ENCODE measurements around the gene RGS10. TPM values are rescaled to one million over a fixed set of nuclear protein-coding genes. Genes with fewer than 3 reads are reported as not detected.

The RGS10 gene
- total RNA-seq, 4 donors from 2014 or later = 15.8 to 64.9 (median 30.9) TPM

DNA sequence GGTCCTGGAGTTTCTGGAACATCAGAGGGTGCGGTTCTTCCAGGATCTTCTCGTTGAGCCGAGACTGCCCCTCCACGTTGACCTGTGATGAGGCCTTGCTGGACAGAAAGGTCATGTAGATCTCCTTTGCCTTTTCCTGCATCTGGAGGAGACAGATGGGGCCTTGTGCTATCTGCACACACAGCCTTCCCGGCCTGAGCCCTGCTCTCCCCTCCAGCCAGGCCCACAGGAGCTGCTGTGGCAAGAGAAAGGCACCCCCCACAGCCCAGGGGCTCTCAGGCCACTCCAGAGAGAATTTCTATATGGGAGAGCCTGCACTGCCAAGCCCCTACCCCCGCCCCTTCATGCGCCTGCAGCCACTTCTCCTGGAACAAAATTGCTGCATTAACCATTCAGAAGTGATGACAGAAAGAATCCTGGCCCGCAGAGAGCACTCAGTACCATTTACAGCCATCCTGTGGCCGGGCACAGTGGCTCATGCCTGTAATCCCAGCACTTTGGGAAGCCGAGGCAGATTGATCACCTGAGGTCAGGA, 26.9 kb downstream of the RGS10 start:
- TF ChIP-seq CTCF (IDR thresholded peaks at IDR 0.05; ENCODE audit: low read depth) = no peak

DNA sequence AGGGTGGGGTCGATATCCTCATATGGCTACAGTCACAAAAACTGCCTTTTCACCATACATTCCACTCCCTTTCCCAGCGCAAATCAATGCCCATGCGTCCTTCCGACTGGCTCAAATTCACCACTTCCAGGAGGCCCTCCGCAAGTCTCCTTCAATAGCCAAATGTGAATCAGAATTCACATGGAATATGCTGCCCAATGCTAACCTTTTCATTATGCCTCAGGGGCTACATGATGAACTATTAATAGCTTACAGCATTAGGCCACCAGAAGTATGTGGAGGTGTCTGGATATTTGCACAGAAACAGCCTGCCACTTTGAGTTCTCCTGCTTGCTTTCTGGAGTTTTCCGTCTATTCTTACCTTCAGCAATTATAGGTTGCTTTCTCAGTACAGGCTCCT, 27.7 kb downstream of the RGS10 start:
- no peak for TF ChIP-seq CTCF (IDR thresholded peaks at IDR 0.05; ENCODE audit: low read depth)

GRCh38 chr10:119511828-119512515, 30.5 kb downstream of the RGS10 start:
- TF ChIP-seq CTCF (IDR thresholded peaks at IDR 0.05; ENCODE audit: low read depth) = no peak

DNA sequence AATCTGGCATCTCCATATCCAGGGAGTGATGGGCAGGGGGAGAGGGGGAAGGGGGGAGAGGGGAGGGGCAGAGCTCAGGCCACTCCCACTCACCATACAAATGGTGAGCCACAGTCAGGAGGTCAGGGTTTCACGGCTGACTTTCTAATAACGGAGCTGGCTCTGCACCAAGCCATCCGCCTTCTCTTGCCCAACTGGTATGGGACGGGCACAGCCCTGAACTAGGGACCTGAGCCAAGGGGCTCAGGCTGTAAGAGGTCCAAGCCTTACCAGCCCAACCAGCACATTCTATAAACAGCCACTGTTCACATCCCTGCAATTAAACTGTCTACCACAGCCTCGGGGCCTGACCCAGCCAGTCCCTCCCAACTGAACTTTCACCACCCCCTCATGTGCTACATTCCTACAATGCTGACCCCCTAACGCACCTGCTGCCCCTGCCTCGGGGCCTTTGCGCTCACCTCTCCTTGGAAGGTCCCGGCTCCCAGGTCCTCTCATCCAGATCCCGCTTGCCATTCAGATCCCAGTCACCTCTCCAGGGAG, 32.5 kb downstream of the RGS10 start:
- no peak for TF ChIP-seq CTCF (IDR thresholded peaks at IDR 0.05; ENCODE audit: low read depth)

- TF ChIP-seq CTCF (IDR thresholded peaks at IDR 0.05; ENCODE audit: low read depth) = no peak
Observed at GRCh38 chr10:119507115-119507514, 35.4 kb downstream of the RGS10 start.

GRCh38 chr10:119505588-119506315, 36.8 kb downstream of the RGS10 start:
- TF ChIP-seq CTCF (IDR thresholded peaks at IDR 0.05; ENCODE audit: low read depth) = no peak

DNA sequence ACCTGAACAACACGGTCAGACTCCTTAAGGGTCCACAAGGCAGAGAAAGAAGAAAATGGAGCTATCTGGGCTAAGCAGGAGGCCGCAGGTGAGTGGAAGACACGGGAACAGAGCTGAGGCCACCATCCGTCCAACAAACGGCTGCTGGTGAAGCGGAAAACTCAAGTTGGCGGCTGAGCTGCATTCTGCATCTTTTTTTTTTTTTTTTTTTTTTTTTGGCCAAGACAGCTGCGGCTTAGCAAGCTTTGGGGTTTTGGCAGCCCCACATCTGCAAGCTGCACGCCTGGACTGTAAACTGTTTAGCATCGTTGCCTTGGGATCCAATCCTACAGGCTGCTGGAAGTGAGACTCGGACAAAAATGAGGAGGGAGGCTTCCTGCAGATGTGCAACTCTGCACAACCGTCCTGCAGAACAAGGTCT, 37.4 kb downstream of the RGS10 start:
- TF ChIP-seq CTCF (IDR thresholded peaks at IDR 0.05; ENCODE audit: low read depth) = no peak

All from subcutaneous adipose tissue (tissue), 4 donors.